Measurements from ENCODE around the gene KCNIP1. TPM values are rescaled to one million over a fixed set of nuclear protein-coding genes. Genes with fewer than 3 reads are reported as not detected.

KCNIP1 gene
- total and polyA plus RNA-seq, 8 donors, result 0.20 to 0.73 (median 0.31) TPM; not detected in 3

- H3K4me3 ChIP-seq, result no peak overlapping the region
- intact Hi-C loops (cut with DNase I; ENCODE audit: low total_unique reads), result no loop called here
- DNase-seq, result no peak
- no peak for TF ChIP-seq EP300 (IDR thresholded peaks at IDR 0.05)
- no peak for TF ChIP-seq CTCF (IDR thresholded peaks at IDR 0.05)
- no peak for TF ChIP-seq POLR2A (IDR thresholded peaks at IDR 0.05)
- no peak for TF ChIP-seq POLR2AphosphoS5 (IDR thresholded peaks at IDR 0.05)
- no peak overlapping the region for H3K27ac ChIP-seq
- peaks cover 0 to 13% (median 5%) of the 10 kb centered on the region in 4 donors for H3K9me3 ChIP-seq
- H3K4me1 ChIP-seq, result no peaks in the 10 kb centered on the region
- 75 to 93% (median 81%) methylated on average over 4 of the region's 4 CpGs for WGBS, 5 donors
- no peaks in the 10 kb centered on the region for H3K36me3 ChIP-seq
- peaks cover 0 to 16% (median 4%) of the 10 kb centered on the region in 3 donors for H3K27me3 ChIP-seq
These were observed 207.5 kb downstream of the KCNIP1 start for GRCh38 chr5:170711300-170711699.

- WGBS, 5 donors, result 90 to 96% (median 92%) methylated on average over 5 of the region's 5 CpGs
- Histone ChIP-seq H3K36me3 (no peaks in the 10 kb centered on the region), H3K27me3 (peaks cover 0 to 28% (median 0%) of the 10 kb centered on the region in 3 donors), H3K4me1 (no peaks in the 10 kb centered on the region), H3K4me3 (no peak overlapping the region), H3K9me3 (peaks cover 0 to 3% (median 0%) of the 10 kb centered on the region in 4 donors), H3K27ac (no peak overlapping the region)
- no peak for DNase-seq
- intact Hi-C loops (cut with DNase I; ENCODE audit: low total_unique reads), result no loop called here
- no peak for TF ChIP-seq POLR2A (IDR thresholded peaks at IDR 0.05)
- no peak for TF ChIP-seq POLR2AphosphoS5 (IDR thresholded peaks at IDR 0.05)
- no peak for TF ChIP-seq EP300 (IDR thresholded peaks at IDR 0.05)
- TF ChIP-seq CTCF (IDR thresholded peaks at IDR 0.05), result no peak
These were observed 211.3 kb downstream of the KCNIP1 start for GRCh38 chr5:170715141-170715540.

- H3K27me3 ChIP-seq, result peaks cover 0 to 32% (median 0%) of the 10 kb centered on the region in 3 donors
- H3K27ac ChIP-seq, result no peak overlapping the region
- intact Hi-C loops (cut with DNase I; ENCODE audit: low total_unique reads), result no loop called here
- no peak for DNase-seq
- H3K4me3 ChIP-seq, result no peak overlapping the region
- no peaks in the 10 kb centered on the region for H3K9me3 ChIP-seq
- no peaks in the 10 kb centered on the region for H3K36me3 ChIP-seq
- WGBS, 5 donors, result 37 to 55% (median 46%) methylated on average over 4 of the region's 4 CpGs
- H3K4me1 ChIP-seq, result no peaks in the 10 kb centered on the region
- no peak for TF ChIP-seq CTCF (IDR thresholded peaks at IDR 0.05)
- TF ChIP-seq EP300 (IDR thresholded peaks at IDR 0.05), result no peak
- TF ChIP-seq POLR2AphosphoS5 (IDR thresholded peaks at IDR 0.05), result no peak
- TF ChIP-seq POLR2A (IDR thresholded peaks at IDR 0.05), result no peak
These were observed 212.6 kb downstream of the KCNIP1 start for GRCh38 chr5:170716396-170716795.

GRCh38 chr5:170719551-170719950 is 215.7 kb downstream of the KCNIP1 start:
- no peak overlapping the region for H3K27ac ChIP-seq
- no peaks in the 10 kb centered on the region for H3K9me3 ChIP-seq
- 66 to 98% (median 84%) methylated on average over 3 of the region's 3 CpGs for WGBS, 5 donors
- no peak overlapping the region for H3K4me3 ChIP-seq
- no peaks in the 10 kb centered on the region for H3K36me3 ChIP-seq
- H3K4me1 ChIP-seq, result no peaks in the 10 kb centered on the region
- intact Hi-C loops (cut with DNase I; ENCODE audit: low total_unique reads), result no loop called here
- peaks cover 0 to 24% (median 0%) of the 10 kb centered on the region in 3 donors for H3K27me3 ChIP-seq
- no peak for DNase-seq
- TF ChIP-seq CTCF (IDR thresholded peaks at IDR 0.05) (no peak), POLR2AphosphoS5 (IDR thresholded peaks at IDR 0.05) (no peak), POLR2A (IDR thresholded peaks at IDR 0.05) (no peak), EP300 (IDR thresholded peaks at IDR 0.05) (no peak)

Measured in stomach (tissue), 9 donors.